Osteocyte (in vitro differentiated cells): ENCODE results near the gene DAP3. TPM values are rescaled to one million over a fixed set of nuclear protein-coding genes. Genes with fewer than 3 reads are reported as not detected.
A peak's percentile ranks its signal among the peaks of the same experiment; 100 is the strongest.
"Not testable (repeated sequence)": the region's sequence is repeated elsewhere in the genome, so short reads cannot be mapped to it uniquely, and the experiment has no call there.

ENCODE experiments used
- DNase-seq: peaks from one replicate; pipeline ENCODE4 v3.0.0; 2021; ENCODE audit warnings: mixed read lengths; ENCODE audit not compliant: unreplicated experiment; ENCODE audit errors: extremely low spot score
- H3K27ac Mint-ChIP-seq: one replicate; pipeline ENCODE4 v1.8.0; 2021; ENCODE audit warnings: mild to moderate bottlenecking, mixed read lengths; ENCODE audit not compliant: unreplicated experiment
- H3K27me3 Mint-ChIP-seq: one replicate; pipeline ENCODE4 v1.8.0; 2021; ENCODE audit warnings: mixed read lengths; ENCODE audit not compliant: unreplicated experiment
- H3K36me3 Mint-ChIP-seq: one replicate; pipeline ENCODE4 v1.8.0; 2021; ENCODE audit warnings: mixed read lengths; ENCODE audit not compliant: unreplicated experiment
- H3K4me1 Mint-ChIP-seq: one replicate; pipeline ENCODE4 v1.8.0; 2021; ENCODE audit warnings: mixed read lengths; ENCODE audit not compliant: unreplicated experiment
- H3K4me3 Mint-ChIP-seq: one replicate; pipeline ENCODE4 v1.8.0; 2021; ENCODE audit warnings: mild to moderate bottlenecking, moderate library complexity, mixed read lengths; ENCODE audit not compliant: unreplicated experiment
- H3K9me3 Mint-ChIP-seq: one replicate; pipeline ENCODE4 v1.8.0; 2021; ENCODE audit warnings: mixed read lengths; ENCODE audit not compliant: unreplicated experiment
- total RNA-seq: library from RNA; stranded (reverse); gene quantifications from 2 replicates; pipeline ENCODE4 v1.2.1, GENCODE V29; 2021
- TF ChIP-seq, protein P1 (sequence below): fragments of 200-600 bp; sonication (generic); IDR thresholded peaks from 2 replicates; pipeline ENCODE4 v1.5.0; 2021; ENCODE audit warnings: antibody characterized with exemption, mild to moderate bottlenecking, moderate library complexity

The DAP3 gene
- total RNA-seq, 1 donor from 2014 or later: 78.0 TPM

DNA sequence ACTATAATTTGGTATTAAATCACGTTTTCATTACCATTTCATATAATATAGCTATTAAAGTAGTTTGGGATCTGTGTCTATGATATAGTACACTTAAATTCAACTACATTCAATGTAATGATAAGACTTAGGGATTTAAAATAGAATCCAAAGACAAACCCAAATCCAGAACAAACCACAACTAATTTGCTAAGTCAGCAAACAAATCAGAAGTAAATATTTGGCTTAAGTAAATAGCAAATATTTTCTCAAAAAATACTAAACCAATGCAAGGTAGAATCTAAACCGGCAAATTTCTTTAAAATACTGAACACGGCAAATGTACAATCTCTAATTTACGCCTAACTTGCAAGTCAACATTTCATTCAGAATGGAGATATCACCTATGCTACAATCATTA is 17.1 kb upstream of the DAP3 start:
- TF ChIP-seq, protein P1, sequence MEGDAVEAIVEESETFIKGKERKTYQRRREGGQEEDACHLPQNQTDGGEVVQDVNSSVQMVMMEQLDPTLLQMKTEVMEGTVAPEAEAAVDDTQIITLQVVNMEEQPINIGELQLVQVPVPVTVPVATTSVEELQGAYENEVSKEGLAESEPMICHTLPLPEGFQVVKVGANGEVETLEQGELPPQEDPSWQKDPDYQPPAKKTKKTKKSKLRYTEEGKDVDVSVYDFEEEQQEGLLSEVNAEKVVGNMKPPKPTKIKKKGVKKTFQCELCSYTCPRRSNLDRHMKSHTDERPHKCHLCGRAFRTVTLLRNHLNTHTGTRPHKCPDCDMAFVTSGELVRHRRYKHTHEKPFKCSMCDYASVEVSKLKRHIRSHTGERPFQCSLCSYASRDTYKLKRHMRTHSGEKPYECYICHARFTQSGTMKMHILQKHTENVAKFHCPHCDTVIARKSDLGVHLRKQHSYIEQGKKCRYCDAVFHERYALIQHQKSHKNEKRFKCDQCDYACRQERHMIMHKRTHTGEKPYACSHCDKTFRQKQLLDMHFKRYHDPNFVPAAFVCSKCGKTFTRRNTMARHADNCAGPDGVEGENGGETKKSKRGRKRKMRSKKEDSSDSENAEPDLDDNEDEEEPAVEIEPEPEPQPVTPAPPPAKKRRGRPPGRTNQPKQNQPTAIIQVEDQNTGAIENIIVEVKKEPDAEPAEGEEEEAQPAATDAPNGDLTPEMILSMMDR: no peak

DNA sequence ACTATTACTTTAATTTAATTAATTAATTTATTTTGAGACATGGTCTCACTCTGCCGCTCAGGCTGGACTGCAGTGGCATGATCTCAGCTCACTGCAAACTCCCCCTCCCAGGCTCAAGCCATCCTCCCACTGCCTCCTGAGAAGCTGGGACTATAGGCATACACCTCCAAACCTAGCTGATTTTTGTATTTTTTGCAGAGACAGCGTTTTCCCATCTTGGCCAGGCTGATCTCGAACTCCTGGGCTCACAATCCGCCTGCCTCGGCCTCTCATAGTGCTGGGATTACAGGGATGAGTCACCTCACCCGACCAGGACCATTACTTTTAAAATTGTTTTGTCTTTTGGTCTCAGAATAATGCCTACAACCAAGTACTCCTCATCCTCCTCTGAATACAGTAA is 15.9 kb upstream of the DAP3 start:
- no peak for DNase-seq
- Mint-ChIP-seq H3K9me3 (no peaks in the 10 kb centered on the region), H3K27ac (no peak overlapping the region), H3K36me3 (peaks cover 51% of the 10 kb centered on the region), H3K4me3 (no peak overlapping the region), H3K27me3 (no peaks in the 10 kb centered on the region), H3K4me1 (no peaks in the 10 kb centered on the region)
- TF ChIP-seq, protein P1: no peak

More for the DNA sequence above, 17.1 kb upstream of the DAP3 start:
- Mint-ChIP-seq H3K4me1 (no peaks in the 10 kb centered on the region), H3K27ac (no peak overlapping the region), H3K27me3 (no peaks in the 10 kb centered on the region), H3K36me3 (peaks cover 46% of the 10 kb centered on the region), H3K4me3 (no peak overlapping the region), H3K9me3 (no peaks in the 10 kb centered on the region)
- DNase-seq: no peak

DNA sequence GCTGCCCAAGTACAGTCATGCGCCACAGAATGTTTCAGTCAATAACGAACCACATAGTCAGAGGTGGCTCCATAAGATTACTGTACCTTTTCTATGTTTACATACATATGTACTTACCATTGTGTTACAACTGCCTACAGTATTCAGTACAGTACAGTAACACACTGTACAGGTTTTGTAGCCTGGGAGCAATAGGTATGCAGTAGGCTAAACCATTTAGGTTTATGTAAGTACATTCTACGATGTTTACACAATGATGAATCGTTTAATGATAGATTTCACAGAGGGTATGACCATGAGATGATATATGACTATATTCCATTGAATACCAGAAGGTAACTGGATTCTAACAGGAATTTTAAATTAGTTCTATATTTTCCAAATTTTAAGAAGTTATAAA is 10.9 kb upstream of the DAP3 start:
- DNase-seq: no peak
- no peak overlapping the region for H3K4me3 Mint-ChIP-seq
- no peak overlapping the region for H3K27ac Mint-ChIP-seq
- H3K9me3 Mint-ChIP-seq: no peaks in the 10 kb centered on the region
- TF ChIP-seq, protein P1: no peak
- H3K27me3 Mint-ChIP-seq: no peaks in the 10 kb centered on the region
- H3K36me3 Mint-ChIP-seq: peaks cover 37% of the 10 kb centered on the region
- H3K4me1 Mint-ChIP-seq: no peaks in the 10 kb centered on the region

DNA sequence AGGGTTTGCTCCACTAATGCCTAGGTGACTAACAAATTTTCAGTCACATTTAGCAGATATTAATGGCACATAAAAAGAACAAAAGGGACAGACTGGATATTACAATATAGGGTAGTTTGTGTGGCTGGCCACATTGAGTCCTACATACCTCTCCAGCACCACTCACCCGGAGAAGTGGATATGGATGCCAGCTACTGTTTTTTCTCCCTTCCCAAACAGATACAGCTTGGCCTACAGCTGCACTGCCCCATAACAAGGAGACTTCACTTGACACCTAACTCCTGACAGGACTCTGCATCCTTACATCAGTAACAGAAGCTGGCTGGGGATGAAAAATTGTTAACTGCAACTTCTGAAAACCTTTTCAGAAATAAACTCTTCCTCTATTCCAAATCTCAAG is 9.9 kb upstream of the DAP3 start:
- not testable (repeated sequence) for H3K4me1 Mint-ChIP-seq, H3K9me3 Mint-ChIP-seq, H3K4me3 Mint-ChIP-seq, DNase-seq, H3K27ac Mint-ChIP-seq, H3K27me3 Mint-ChIP-seq
- peaks cover 34% of the 10 kb centered on the region for H3K36me3 Mint-ChIP-seq

DNA sequence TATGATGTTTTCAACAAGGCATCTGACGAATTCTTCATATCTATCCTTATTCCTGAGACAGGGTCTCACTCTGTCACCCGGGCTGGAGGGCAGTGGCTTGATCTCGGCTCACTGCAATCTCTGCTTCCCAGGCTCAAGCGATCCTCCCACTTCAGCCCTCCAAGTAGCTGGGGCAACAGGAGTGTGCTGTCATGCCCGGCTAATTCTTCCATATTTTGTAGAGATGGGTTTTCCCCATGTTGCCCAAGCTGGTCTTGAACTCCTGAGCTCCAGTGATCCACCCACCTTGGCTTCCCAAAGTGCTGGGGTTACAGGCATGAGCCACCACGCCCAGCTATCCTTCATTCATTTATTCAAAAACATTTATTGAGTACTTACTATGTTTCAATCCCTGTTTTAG is 8.4 kb upstream of the DAP3 start:
- Mint-ChIP-seq H3K27me3 (no peaks in the 10 kb centered on the region), H3K9me3 (no peaks in the 10 kb centered on the region), H3K27ac (no peak overlapping the region), H3K36me3 (peaks cover 26% of the 10 kb centered on the region), H3K4me3 (no peak overlapping the region), H3K4me1 (peaks cover 5% of the 10 kb centered on the region)
- TF ChIP-seq, protein P1: no peak
- no peak for DNase-seq

DNA sequence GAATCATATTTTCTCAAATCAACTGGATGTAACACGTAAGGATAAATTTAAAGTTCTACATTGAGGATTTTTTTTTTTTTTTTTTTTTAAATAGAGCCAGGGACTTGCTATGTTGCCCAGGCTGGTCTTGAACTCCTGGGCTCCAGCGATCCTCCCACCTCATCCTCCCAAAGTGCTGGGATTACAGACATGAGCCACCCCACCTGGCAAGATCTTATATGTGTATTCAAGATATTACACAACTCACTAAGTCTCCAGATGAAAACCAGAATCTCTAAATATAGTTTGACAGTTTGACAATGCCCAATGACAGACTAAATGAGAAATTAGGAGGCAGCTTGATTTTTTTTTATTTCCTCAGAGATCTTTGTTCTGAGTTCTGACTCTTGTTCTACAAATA is 7.1 kb upstream of the DAP3 start:
- Mint-ChIP-seq H3K9me3 (no peaks in the 10 kb centered on the region), H3K27ac (no peak overlapping the region), H3K27me3 (no peaks in the 10 kb centered on the region), H3K4me3 (no peak overlapping the region), H3K36me3 (peaks cover 19% of the 10 kb centered on the region), H3K4me1 (peaks cover 14% of the 10 kb centered on the region)
- no peak for DNase-seq
- TF ChIP-seq, protein P1: no peak

DNA sequence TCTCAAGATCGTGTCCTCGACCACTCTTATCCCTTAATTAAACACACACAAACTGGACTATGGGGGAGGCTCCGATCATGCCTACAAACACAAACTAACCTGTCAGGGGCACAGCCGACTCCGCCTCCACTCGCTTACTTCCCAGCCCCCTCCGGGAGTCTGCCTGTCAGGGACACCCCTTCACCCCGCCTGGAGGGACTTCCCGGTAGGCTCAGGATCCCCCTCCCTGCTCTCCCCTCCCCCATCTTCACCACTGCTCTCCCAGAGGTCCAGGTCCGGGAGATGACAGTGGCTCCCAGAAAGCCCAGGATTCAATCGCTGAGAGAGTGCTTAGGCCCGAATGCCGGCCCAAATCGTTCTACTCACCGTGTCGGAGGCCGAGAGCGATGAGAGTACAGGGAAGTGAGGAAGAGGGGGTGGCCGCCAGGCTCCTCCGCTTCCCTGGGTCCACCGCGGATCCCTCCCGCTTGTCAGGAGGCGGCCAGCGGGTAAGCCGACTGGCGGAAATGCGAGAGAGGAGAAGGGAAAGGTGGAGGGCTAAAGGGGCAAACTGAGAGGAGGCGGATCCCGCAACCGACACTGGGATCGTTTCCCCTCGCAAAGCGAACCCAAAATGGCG is 1.1 kb upstream of the DAP3 start:
- H3K27ac Mint-ChIP-seq: peak overlapping the region; percentile 95
- not testable (repeated sequence) for DNase-seq
- peaks cover 32% of the 10 kb centered on the region for H3K4me1 Mint-ChIP-seq

More for the DNA sequence above, 1.1 kb upstream of the DAP3 start:
- not testable (repeated sequence) for H3K27me3 Mint-ChIP-seq, H3K9me3 Mint-ChIP-seq
- peaks cover 19% of the 10 kb centered on the region for H3K36me3 Mint-ChIP-seq
- peak overlapping the region; percentile 95 for H3K4me3 Mint-ChIP-seq
